ENCODE measurements around the gene OR2A5.

DNA sequence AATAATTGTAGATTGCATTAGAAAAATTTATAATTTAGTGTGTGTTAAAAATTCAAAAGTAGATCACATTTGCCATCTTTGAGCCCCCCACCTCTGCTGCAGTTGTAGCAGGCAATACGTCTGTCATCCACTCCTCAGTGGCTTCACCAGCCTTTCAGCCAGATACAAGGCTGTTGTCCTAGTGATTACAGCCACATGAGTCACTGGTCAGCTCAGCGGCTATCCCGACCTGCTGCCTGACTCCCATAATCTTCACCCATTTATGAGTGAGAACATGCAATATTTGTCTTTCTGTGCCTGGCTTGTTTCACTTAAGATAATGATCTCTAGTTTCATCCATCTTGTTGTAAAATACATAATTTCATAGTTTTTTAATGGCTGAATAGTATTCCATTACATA lies 9.2 kb downstream of the OR2A5 start:
- TF ChIP-seq, protein P1, sequence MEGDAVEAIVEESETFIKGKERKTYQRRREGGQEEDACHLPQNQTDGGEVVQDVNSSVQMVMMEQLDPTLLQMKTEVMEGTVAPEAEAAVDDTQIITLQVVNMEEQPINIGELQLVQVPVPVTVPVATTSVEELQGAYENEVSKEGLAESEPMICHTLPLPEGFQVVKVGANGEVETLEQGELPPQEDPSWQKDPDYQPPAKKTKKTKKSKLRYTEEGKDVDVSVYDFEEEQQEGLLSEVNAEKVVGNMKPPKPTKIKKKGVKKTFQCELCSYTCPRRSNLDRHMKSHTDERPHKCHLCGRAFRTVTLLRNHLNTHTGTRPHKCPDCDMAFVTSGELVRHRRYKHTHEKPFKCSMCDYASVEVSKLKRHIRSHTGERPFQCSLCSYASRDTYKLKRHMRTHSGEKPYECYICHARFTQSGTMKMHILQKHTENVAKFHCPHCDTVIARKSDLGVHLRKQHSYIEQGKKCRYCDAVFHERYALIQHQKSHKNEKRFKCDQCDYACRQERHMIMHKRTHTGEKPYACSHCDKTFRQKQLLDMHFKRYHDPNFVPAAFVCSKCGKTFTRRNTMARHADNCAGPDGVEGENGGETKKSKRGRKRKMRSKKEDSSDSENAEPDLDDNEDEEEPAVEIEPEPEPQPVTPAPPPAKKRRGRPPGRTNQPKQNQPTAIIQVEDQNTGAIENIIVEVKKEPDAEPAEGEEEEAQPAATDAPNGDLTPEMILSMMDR (IDR thresholded peaks at IDR 0.05): no peak
- TF ChIP-seq POLR2A (IDR thresholded peaks at IDR 0.05): no peak
- TF ChIP-seq EP300 (IDR thresholded peaks at IDR 0.05): no peak

Measured in ovary (tissue), 3 donors.